HG03060 (cell line): Measurements from ENCODE around the gene STK24.

Source experiments
- ATAC-seq: cut with Tn5 transposase; IDR thresholded peaks from one replicate; pipeline ENCODE4 v1.9.1; 2021; ENCODE audit warnings: low read depth, moderate number of reproducible peaks; ENCODE audit not compliant: unreplicated experiment

STK24 gene

DNA sequence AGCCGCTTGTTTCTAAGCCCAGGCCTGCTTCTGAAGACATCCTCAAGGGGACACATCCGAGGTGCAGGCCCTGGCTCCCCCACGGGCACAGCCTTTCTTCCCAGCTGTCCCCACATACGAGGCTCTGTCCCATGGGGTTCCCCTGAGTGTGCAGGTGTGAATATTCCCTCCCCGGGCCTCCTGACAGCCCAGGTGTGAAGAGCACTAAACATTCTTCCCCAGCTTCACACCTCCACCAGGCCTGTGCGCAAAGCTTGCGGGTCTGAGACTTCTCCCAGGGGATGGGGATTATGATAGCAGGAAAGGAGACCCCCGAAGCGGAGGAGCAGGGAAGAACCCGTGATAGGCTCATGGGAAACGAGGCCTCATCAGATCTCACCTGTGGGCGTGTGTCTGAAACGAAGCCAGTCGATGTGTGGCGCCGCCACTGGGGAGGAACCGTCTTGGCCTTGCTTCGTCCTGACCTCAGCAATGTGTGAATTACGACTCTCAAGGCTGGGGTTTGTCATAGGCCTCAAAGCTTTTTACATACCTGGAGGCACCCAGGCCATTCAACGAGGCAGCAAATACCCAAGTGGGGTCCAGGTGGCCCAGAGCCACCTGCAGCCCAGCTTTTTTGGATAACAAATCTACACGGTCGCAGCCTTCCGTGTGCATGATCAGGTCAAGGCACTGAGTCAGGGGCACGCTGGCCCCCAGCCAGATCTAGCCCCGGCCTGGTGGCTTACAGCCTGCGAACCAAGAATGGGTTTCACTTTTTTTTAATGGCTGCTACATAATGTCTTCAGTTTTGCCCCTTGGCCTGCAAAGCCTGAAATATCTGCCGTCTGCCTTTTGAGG, 134.3 kb downstream of the STK24 start:
- ATAC-seq = no peak

DNA sequence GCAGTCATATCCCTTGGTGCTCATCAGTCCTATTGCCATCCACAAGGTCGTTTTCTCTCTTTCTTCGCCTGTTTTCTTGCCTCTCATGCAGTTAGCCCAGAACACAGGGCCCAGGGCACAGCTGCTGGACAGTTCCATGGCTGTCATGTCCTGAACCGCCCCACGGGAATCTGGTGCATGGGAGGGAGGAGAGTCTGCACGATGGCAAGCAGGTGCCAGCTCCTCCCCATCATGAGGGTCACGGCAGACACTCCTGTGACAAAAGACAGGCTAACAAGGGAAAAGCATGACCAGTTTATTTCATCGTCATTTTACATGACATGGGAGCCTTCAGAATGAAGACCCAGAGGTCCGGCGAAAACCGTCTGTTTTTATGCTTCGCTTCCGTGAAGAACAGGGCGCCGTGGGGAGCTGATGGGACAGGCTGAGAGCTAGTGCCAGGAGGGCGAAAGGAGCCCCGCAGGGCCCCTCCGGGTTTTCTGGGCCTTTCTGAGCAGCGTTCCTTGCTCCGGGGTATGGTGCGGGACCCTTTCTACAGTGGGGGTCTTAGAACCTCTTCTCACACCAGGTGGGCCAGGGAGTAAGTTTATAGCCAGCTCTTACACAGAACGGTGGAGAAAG, 135.7 kb downstream of the STK24 start:
- no peak for ATAC-seq

DNA sequence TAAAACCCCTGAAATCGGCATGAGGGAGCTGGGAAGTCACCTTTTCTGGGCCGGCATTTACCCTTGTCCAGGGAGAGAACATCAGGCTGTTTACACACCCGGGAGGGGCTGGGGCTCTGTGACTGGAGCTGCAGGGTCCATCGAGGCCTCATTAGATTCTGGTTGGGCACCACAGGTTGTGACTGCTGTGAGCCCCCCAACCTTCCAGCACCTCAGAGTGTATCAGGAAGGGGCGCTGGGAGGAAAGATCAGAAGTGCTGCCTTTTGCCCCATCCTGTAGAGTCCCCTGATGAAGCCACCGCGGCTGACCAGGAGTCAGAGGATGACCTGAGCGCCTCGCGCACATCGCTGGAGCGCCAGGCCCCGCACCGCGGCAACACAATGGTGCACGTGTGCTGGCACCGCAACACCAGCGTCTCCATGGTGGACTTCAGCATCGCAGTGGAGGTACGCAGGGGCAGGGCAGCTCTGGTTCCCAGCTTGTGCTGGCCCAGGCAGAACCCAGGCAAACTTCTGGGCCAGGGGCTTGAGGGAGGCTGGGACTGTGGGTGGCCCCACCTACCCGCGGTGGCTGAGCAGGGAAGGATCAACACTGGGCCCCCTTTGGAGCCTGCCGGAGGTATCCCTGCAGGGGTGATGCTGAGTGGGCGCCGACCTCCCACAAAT, 136.4 kb downstream of the STK24 start:
- ATAC-seq = no peak

DNA sequence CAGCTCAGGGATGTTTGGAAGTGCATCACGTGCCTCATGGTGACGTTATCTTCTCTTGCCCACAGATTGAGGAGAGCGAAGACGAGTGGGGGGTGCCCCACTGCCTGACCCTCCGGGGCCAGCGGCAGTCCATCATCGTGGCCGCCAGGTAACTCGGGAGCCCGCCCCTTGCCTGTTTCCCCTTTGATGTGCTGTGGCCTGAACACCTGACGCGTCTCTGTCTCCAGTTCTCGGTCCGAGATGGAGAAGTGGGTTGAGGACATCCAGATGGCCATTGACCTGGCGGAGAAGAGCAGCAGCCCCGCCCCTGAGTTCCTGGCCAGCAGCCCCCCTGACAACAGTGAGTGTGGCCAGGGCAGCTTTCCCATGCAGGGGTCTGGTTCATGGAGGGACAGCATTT, 137.0 kb downstream of the STK24 start:
- no peak for ATAC-seq

DNA sequence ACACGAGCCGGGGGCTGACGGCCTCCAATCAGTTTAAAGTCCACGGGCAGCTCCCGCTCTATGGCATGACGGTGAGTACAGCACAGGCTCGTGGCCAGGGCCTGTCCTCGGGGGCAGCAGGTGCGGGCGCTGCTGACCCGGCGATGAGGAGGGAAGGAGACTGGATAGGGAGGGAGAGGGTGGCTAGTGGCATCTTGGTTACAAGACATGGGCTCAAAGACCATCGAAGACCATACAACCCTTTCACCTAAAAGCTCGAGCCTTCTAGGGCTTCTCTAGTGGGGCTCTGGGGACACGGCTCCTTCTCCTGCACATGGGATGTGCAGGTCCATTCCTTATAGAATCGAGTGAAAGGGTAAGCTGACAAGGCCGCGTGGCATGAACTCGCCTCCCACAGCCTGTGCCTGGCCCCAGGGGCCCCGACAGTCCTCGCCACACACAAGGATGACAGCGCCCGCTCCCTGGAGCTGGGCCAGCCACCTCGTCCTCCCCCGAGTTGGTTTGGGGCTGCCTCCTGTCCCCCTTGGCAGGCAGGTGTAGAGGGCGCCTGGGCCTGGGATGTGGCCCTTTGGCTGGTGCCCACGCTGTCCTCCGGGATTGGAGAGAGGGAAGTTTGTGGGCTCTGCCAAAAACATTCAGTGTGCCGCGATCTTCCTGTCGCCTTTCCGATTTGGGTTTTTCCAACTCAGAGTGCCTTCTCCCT, 137.6 kb downstream of the STK24 start:
- no peak for ATAC-seq

DNA sequence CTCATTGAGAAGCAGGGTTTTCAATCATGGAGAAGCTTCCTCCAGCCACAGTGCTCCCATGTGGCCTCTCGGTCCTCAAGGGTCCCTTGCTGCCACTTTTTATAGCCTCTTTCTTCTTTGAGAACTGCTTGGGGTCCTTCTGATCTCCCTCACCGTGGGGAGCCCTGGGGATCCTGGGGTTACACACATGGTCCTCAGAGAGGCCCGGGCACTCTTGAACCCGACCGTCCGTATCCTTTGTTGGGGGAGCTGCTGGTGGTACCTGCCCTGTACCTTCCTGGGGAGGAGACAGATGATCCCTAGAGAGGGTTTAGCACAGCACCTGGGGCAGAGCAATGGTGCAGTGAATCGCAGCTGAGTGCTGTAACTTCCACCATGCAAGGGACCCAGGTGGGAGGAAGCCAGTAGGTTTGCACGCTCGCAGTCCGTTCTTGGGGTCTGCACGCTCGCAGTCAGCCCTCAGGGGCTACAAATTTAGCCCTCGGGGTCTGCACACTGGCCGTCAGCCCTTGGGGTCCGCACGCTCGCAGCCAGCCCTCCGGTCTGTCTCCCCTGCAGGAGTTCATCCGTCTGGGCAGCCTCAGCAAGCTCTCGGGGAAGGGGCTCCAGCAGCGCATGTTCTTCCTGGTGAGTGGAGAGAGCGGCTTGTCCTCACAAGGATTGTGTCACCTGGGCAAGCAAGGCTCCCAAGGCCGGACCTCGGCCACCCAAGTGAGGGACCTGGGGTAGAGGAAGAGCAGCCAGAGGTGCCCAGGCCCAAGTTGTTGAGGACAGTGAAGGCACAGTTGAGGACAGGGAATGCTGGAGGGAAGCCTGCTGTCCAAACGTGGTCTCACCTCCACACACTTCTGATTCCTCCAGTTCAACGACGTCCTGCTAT, 138.4 kb downstream of the STK24 start:
- no peak for ATAC-seq

DNA sequence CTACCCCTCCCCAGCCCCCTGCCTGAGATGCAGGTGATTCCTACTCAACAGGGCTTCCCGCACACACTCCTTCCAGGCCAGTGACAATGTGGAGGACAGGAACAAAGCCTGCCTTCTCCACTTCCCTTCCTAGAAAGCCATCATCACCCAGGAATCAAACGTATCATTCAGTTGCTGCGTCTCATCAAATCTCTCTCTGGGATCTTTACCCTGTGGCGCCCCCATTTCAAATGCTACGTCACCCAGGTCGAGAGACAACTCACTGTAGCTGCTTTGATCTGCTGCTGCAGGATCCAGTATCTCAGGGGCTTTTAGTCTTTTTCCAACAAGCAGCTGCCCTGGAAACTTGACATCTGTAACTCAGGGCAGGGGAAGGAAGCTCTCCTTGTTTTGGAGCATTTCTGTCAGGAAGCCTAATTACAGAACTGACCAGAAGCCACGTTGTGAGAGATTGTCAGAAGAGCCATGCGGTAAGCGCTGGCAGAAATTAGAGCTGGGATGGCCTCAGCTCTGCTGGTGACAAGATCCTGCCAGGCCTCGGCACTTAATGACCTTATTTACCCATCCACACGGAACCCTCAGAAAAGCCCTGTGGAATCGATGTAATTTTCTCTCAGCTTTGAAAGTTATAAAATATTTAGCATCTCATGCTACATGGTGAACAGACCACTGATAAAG, 140.5 kb downstream of the STK24 start:
- ATAC-seq = no peak

DNA sequence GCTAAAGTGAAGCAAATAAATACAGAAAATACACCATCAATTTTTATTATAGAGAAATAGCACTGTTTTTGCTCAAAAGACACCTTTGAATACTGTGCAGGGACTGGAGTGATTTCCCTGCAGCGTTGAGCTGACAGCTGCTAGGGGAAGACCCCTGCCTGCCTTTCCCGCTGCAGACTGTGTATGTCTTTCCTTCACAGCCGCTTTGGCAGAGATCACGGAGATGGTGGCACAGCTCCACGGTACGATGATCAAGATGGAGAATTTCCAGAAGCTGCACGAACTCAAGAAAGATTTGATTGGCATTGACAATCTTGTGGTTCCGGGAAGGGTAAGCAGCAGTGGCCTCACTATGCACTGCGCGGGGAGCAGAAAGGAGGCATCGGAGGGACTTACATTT, 141.5 kb downstream of the STK24 start:
- ATAC-seq = no peak

DNA sequence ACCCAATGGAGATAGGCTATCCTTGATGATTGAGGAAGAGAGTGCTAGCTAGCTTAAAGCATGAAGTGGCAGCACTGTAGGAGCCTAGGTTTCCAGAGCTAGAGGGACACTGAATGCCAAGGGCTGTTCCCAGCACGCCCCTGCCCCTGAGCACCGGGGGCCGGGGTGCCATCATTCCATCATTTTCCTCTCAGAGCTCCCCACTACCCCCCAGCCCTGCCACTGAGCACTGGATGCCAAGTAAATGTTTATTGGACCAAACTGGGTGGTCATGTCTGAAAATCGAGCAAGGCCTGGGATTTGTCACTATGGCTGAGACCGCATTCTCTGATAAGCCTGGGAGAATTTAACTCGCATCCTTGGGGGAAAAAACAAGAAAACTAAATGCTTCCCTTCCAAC, 142.8 kb downstream of the STK24 start:
- ATAC-seq = no peak

DNA sequence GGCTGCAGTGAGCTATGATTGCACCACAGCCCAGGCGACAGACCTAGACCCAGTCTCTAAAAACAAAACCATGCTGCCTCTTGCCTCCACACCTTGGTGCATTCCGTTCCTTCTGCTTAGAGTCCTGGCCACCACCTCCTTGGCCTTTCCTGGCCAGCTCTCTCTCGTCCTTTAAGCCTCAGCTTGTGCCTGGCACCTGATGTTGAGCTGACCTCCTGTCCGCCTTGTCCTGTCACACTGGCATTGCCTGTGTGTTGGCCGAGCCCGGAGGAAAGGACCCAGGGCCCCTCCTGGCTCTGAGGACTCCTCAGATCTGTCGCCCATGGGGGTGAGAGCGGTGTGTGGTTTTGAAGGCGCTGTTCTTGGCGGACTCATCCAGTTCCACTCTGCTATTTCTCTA, 143.3 kb downstream of the STK24 start:
- no peak for ATAC-seq

DNA sequence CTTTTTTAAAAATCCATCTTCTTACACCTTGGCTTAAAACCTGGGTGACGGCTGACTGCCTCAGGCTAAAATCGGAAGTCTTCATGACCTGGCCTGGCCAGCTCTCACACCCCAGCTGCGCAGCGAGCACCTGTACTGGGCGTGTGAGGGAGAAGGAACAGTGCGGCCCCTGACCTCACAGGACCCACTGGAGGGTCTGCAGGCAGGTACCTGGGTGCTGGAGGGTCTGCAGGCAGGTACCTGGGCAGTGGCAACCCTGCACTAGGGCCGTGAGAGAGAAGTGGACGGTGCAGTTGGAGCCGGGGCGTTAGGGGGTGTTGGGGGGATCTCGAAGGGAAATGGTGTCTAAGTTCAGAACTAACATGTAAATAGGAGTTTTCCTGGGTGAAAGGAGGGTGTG, 144.3 kb downstream of the STK24 start:
- ATAC-seq = no peak

DNA sequence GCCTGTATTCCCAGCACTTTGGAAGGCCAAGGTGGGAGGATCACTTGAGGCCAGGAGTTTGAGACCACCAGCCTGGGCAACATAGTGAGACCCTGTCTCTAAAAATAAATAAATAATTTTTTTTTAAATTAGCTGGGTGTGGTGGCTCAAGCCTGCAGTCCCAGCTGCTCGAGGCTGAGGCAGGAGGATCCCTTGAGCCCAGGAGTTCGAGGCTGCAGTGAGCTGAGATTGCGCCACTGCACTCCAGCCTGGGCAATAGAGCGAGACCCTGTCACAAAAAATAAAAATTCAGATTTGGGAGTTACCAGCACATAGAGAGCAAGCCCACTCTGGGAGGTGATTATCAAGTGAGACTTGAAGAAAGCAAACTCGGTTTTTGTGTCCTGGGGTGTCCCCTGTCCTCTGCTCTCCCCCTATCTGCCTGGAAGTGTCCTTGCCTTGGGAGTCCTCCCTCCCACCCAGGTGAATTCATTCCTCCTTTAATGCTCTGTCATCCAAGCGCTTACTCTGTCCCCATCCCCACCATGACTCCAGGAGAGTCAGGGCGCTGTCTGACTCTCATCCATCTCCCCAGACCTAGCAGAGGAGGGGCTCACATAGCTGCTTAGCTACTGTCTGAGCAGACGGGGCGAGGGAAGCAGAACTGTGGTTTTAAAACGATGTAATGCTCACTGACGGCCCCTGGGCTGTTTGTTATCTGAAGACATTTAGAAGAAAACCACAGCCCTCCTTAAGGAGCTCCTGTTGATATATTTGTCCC, 146.8 kb downstream of the STK24 start:
- ATAC-seq = no peak

DNA sequence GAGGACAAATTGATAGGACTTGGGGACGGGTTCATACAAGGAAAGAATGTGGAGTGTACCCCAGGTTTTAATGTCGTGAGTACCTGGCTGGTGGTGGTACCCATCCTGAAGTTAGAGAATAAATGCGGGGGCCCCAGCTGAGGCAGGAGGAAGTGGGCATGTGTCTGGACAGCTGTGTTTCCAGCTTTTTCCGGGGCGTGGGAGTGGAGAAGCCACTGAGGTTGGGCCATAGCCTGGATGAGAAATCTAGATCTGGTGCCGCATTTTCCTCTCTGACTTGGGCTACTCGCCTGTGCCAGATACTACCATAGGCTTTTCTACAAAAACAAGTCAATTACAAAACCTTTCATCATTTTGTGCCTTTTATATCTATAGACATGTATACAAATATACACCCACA, 147.4 kb downstream of the STK24 start:
- no peak for ATAC-seq

DNA sequence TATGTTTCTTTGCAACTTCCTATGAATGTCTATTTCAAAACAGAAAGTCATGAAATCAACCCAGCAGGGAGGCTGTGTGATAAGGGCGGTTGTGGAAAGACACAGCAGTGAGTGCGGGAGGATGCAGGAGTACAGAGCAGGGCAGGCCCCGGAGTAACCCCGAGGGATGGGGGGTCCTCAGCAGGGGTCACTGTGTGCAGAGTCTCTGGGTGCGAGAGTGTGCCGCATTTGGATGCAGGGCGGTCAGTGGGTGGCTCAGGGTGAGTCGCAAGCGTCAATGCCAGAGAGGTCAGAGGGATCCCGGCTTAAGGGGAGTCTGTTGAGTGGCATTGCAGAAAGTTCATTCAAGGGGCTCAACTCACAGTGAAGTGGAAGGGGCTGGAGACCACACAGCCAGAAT, 147.8 kb downstream of the STK24 start:
- no peak for ATAC-seq

DNA sequence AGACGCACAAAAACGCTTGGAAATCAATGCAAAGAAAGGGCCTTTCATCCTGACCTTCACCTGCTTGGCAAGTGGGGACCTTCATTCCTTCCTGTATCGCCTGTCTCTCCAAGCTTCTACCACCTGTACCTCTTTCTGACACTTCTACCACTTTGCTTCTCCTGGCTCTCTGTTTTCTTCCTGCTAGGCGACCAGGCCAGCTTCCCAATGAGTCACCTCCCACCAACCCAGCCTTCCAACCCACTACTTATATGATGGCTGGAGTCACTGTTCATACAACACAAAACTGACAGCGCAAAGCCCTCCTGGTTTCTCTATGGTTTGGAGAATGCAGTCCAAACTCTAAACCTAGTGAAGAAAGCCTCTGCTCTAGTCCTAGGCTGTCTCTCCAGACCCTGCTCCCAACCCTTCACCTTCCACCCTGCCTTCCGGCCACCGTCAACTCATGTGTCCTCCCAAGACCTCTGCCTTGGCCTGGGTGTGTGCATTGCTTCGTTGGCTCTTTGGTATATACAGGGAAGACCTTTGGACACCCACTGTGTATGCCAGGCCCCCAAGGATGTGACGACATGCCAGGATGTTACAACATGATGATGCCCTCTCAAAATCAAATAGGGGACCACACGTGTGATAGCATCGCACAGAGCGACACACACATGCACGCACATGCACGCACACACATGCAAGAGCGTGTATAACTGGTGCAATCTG, 148.5 kb downstream of the STK24 start:
- no peak for ATAC-seq

DNA sequence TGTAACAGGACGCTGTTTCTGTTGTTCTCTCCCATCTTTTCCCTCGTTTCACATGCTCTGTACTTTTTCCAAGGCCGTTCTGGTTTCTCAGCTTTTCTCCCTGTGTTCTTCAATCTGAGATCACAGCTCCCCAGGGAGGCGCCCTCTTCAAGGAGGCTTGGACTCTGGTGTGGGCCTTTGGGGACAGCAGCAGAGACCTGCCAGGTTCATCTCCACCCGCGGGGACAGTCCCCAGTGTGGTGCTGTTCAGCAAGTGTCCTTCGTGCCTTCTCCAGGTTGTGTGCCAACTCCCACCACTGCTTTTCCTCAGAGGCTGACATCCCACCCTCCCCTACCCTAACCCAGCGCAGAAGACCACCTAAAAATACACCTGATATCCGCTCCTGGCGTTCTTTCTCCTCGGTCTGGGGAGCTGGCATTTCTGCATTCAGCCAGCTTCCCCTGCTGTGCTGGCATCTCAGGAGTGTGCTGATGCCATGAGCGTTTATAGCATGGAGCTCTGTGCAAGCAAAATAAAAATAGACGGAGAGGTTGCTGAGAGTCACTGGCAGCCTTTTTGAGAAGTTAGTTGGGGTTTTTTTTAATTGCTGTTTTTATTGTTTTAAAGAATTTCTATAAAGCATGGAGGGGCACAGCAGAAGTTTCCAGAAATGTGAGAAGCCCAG, 149.4 kb downstream of the STK24 start:
- ATAC-seq = no peak

DNA sequence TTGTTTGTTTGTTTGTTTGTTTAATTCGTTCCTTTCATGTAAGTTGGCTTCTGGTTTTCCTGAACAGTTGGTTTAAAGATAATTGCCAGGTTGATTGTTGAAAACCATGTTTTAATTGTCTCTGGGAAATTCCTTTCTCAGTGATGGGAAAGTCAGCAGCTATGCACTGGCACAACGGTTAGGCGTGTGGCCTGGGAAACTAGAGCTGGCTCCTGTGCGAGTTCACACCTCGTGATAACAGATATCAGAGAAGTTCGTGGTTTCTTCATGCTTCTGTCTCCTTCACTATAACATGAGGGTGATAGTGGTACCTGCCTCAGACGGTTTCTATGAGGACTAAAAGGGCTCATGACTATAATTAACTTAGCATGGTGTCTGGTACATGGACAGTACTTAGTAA, 153.5 kb downstream of the STK24 start:
- ATAC-seq = no peak

DNA sequence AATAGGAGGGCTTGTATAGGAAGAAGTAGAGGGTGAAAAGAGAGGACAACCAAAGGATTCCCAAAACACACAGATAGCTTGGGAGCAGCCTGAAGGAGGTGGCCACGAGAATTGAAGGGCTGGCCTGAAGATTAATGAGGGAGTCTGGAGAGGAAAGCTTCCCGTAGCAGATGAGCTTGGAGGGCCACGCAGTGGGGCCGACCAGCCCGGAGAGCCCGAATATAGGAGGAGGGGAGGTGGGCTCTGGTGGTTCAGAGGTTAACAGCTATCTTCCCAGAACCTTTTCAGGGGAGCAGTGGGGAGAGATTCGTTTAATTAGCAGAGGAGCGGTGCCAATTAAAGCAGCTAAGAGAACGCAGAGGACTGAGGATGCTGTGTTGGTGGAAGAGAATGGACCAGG, 154.9 kb downstream of the STK24 start:
- no peak for ATAC-seq
